ENCODE results near the gene ANXA6.

The ANXA6 gene

GRCh38 chr5:151063142-151063989, 94.2 kb downstream of the ANXA6 start:
- ATAC-seq (no peak), DNase-seq (no peak)

DNA sequence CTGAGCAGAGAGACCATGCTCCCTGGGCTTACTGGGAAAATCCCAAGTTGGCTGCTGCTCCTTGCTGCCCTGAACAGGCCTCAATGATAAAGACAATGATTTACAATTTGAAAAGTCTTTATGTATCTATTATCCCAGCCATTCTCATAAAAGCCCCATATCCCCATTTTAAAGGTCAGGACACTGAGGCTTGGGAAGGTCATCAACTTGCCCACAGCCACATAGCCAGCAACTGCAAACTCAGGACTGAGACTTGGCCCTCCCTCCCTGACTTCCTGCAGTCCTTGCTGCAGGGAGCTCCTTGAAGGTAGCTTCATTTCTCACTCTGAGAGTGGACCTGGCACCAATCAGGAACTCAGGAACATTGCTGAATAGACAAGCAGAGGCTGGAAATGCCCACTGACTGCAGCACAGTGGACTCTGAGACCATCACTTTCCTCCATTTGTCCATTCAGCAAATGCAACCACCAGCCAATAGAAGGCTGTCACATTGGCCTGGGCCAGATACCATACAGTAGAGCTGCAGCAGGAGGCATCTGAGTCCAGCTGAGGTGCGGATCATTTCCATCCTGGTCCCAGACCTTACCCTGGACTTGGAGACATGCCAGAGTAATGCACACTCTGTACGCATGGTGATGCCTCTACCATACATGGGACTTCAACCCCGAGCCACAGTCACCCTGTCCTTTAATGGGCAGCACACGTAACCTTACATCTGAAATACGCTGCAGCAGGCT, 95.0 kb downstream of the ANXA6 start:
- no peak for ATAC-seq
- no peak for DNase-seq

DNA sequence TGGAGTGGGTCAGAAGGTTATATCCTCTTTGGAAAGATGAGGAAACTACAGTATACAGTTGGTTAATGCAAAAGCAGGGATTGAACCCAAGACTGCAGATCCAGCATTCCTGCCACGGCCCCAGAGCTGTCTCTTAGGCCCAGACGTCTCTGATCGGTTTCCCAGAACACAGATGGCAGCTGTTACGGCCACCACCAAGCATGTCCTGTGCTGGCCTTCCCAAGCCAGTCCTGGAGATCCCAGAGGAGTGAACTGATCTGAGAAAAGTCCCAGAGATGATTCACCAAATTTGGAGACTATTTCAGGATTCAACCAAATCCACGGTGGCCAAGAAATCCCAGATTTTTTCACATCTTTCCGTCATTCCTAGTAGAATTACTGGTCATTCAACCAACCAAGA, 96.8 kb downstream of the ANXA6 start:
- DNase-seq = no peak
- ATAC-seq = no peak

DNA sequence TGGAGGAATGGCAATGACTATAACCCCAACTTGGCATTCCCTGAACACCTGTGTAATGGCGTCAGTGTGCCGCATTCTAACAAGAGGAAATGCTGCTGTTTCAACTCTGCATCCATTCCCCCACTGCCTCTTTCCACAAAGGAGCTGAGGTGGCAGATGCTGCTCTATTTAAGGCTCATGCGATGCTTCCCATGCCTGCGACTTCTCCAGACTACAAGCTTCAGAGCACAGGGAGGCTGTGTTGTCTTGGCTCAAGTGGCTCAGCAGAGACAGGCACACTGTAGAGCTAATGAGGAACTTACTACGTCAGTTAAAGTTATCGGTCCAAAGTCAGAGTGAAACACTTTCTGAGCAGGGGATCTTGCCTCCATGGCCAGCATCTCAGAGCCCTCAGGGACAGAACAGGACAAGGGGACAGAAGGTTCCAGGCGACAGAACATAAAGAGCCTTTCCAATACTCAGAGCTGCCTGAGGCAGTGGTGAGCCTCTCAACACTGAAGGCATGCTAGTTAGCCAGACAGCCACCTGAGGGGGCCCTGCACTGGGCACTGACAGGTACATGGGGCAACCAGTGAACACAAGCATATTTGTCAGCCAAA, 98.6 kb downstream of the ANXA6 start:
- ATAC-seq (no peak), DNase-seq (no peak)

GRCh38 chr5:151058301-151058700, 99.3 kb downstream of the ANXA6 start:
- DNase-seq = no peak
- no peak for ATAC-seq

DNA sequence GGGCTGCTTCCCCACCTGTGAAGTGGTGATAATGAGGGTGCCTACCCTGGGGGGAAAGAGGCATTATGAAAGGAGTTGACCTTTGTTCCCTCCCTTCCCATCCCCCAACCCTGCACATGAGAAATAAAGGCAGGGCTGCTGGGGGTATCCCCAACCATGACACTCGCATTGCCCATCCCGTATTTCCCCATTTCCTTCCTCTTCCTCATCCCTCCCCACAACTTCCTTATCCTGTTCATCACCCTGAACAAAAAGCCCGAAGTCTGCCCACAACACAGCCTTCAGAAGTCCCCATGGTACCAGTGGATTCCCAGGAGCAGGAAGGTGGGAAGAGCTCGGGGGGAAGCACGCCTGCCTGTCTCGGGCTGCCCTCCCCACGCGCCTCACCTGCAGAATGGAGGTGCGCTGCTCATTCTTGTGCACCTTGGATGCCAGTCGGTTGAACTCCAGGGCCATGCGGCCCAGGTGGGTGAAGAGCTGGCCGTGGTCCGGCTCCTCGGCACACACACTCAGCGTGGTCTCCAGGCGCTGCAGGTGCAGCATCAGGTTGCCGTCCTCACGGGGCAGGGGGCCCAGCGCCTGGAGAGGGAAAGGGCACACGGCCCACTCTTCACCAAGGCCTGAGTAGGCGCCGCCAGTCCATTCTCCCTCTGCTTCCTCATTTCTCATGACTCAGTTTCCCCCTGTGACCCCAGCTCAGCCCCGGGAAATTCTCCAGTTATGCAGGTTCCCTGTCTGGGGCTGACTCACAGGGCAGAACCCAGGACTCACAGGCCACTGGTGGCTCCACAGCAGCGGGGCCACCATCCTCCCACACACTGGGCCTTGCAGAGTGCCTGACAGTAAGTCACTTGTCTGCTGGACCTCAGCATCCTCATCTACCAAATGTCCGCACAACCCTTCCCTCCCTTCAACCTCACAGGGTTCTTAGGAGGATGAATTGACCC, 100.9 kb downstream of the ANXA6 start:
- ATAC-seq (no peak), DNase-seq (no peak)

DNA sequence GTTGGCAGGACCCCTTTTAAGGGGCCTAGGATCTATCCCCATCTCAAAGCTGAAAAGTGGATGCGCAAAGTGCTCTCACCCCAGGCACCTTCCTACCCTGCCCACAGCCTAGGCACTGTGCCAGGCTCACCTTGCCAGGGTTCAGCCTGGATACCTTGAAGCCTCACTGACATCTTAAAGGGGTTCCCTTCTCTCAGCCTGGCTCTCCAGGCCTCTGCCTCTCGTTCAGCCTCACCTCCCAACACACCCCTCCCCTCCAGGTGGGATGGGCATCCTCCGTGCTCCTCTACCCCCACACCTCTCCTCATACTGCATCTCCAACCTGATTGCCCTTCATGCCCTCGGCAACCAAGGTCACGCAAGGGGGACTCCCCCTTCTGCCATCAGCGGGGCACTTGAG, 102.2 kb downstream of the ANXA6 start:
- no peak for DNase-seq
- no peak for ATAC-seq

DNA sequence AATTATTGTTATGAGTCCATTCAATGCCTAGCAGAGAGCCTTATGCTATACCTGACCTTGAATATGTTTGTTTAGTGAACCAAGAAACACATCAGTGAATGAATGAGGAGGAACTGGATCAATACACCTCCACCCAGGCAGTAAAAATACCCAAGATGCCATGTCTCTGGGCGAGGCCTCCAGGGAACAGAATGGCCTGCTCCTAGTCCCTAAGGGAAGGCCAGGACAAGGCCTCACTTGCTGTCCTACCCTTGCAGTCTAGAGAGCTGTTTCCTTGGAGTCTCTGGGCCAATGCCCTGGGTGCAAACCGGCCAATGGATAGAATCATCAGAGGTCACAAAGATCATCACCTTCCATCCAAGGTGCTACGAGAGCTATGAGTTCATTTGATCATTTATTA, 102.9 kb downstream of the ANXA6 start:
- no peak for DNase-seq
- no peak for ATAC-seq

DNA sequence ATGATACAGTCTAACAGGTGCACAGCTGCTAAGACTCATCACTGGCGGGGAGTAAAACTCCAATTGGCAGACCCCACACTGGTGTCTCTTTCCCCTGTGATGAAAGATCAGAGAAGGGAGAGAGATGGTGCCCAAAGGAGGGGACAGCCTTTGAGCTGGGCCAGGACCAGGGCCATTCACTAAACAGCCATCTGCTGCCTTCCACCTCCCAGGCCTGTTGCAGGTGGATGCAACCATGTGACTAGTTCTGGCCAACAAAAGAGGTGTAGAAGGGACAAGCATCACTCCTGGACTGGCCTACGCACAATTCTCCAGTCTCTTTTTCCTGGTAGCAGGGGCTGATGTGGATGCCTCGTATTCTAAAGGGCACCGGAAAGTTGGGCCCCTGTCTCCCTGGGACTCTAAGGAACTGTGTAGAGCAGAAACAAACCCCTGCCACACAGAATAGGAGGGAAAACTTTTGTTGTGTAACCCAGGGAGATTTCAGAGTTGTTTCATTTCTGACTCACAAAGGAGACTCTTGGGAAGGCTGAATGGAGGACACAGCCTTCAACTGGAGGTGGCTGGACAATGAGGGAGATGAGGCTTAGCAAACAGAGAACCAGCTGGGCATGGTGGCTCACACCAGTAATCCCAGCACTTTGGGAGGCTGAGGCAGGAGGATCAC, 103.7 kb downstream of the ANXA6 start:
- no peak for ATAC-seq
- no peak for DNase-seq

DNA sequence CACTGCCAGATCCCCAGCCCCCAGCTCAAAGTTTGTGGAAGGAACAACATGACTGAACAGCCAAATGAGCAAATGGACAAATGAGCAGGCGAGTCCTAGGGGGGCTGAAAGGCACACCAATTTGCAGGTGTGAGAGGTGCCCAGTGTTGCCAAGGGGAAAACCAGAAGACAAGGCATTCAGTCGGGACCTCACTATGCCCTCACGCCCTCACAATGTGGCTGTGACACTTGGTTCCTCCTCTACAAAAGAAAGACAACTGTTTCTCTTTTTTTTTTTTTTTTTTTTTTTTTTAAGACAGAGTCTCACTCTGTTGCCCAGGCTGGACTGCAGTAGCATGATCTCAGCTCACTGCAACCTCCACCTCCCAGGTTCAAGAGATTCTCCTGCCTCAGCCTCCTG, 104.7 kb downstream of the ANXA6 start:
- no peak for DNase-seq
- no peak for ATAC-seq

DNA sequence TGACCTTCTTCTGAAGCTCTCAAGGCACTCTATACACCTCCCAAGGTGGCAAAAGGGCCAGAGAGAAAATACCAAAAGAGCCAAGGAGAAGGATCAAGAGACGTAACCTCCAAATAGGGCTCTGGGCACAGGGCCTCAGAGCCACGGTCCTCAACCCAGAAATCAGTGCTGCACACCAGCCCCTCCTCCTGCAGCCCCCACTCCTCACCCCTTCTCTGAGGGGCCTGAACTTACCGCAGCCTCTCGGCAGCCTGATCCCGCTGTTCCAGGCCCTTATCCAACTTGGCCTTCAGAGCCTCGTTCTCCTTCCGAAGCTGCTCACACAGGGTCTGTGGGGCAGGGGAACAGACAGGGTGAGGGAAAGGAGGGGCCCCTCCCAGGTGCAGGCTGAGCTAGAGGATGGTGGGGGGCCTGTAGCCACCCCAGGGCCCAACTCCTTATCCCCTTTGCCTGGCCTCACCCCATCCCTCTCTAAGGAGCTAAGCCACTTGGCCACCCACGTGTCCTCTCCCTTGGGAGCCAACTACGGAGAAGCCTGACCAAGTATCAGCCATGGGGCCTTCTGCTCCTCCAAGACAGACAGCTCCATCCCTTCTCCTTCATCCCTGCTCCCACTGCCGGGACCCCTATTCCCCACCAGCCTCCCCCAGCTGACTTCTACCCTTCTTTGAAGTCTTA, 105.5 kb downstream of the ANXA6 start:
- ATAC-seq (no peak), DNase-seq (no peak)

DNA sequence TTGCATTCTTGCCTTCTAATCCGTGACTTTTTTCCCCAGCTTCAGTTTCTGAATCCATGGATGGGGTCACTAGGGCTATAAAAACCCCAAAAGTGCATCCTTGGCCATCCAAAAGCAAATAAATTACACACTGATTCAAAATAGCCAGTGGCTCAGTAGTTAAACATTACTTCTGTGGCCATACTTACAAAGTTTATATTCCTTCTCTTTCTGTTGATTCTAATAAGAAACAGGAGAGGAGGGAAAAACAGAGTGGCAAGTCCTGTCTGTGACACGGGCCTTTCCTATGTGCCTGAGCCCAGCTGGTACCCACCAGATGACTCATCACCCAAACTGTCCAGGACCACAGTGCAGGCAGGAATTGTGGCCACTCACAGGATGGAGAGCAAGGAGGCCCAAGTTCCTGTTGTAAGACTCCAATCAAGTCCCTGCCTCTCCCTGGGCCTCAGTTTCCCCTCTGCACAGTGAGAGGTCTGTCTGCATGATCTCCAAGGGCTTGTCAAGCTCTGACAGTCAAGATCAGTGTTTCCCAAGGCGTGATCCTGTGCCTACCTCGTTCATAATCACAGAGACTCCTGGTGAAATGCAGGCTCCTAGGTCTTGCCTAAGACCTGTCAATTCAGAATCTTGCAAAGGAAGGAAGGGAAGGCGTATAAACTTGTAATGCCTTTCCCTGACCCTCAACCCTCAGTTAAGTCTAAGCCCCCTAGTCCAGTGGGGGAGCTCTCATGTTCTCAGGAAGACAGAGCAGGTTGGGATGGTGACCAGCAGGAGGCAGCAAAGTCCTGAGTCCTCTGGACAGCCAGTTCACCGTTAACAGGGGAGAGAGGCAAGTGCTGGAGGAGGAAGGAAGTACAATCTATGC, 106.3 kb downstream of the ANXA6 start:
- ATAC-seq (peak; percentile 81), DNase-seq (peak; percentile 79)

All from stimulated activated naive CD8-positive, alpha-beta T cell treated with anti-CD3 and anti-CD28 coated beads, Interleukin-15, Interleukin-2, amounts not matched to agents 100 U/mL and 50 U/mL, for 24 hours (primary cell).